GM21528 (cell line): ENCODE results near the gene ZFYVE26.

Source experiments
- ATAC-seq: cut with Tn5 transposase; IDR thresholded peaks from one replicate; pipeline ENCODE4 v1.9.1; 2021; ENCODE audit warnings: mild to moderate bottlenecking, moderate library complexity; ENCODE audit not compliant: unreplicated experiment, low FRiP score

ZFYVE26 gene

DNA sequence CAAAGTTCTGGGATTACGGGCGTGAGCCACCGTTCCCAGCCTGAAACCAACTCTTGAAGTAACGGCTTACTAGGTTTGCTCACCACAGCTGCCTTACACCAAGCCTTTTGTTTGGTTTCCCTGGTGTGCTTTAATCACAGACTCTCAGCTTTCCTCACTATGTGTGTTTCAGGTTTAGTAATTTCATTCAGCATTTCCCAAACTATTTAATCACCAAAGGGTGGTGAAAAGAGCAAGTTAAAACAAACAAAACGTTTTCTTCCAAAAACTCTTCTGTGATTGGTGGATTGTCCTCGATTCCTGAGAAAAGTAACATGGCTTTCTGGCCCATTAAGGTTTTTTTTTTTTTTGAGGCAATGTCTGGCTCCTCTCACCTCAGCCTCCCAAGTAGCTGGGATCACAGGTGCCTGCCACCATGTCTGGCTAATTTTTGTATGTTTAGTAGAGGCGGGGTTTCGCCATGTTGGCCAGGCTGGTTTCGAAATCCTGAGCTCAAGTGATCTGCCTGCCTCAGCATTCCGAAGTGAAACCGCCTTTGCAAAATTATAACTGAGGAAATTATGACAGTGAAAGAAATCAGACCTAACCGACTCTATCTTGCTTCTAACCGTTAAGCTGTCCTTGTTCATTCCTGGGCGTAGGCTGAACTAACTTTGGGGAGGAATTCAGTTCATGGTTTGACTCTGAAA is 1.5 kb upstream of the ZFYVE26 start:
- no peak for ATAC-seq

DNA sequence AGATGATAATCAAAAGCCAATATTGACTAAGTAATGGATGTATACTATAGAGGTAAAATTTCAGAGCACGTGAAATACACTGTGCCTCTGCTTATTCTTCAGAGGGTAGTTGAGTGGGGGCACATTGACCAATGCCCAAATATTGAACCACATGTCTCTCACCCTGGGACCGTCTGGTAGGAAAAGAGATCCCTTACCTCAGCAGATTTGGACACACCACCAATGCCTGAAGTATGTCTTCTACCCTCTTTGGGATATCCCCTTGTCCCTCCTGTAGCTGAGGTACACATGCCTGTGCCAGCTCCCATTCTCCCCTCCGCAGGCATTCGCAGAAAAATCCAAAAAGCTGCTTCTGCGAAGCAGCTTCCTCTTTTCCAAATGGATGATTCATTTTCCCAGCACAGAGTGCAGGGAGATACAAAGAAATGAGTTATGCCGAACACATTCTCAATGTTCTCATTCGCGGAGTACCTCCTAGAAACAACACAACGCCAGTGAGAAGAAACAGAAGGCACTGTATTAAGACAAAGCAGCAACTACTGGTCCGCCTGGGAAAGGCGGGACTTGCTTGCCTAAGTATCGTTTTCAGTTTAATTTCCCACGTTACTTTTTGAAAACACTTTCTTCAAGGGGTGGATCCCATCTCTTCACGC is 691 bp downstream of the ZFYVE26 start:
- ATAC-seq = no peak

DNA sequence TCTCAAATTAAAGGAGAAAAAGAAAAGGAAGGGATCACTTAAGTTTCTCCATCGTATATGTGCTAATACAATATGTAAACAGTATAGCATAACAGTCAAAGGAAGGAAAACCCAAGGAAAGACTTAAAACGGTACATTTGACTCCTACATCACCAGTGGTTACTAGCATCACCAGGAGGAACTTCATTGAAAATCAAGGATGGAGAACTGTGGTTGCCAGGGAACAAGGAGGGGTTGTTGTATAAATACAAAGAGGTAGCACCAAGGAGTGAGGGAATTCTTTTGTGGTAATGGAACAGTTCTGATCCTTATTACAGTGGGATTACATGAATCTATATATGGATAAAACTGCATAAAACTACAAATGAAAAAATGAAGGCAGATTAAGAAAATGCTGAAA is 1.6 kb downstream of the ZFYVE26 start:
- no peak for ATAC-seq

DNA sequence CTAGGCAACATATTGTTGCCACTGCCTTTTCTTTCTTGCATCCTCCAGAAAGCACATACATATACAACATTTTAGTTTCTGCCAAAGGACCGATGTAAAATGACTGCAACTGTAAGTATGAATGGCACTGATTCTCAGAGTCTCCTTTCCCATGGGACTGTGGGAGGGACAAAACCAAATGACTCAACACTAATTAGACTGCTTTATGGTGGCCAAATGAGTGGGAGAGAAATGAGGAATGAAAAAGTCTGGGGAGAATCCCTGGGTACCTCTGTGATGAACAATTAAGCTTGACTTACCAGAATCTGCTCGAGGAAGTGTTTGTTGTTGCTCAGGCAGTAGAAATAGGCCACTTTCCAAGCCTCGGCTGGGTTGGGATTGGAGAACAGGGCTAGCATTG is 10.1 kb downstream of the ZFYVE26 start:
- ATAC-seq = no peak

DNA sequence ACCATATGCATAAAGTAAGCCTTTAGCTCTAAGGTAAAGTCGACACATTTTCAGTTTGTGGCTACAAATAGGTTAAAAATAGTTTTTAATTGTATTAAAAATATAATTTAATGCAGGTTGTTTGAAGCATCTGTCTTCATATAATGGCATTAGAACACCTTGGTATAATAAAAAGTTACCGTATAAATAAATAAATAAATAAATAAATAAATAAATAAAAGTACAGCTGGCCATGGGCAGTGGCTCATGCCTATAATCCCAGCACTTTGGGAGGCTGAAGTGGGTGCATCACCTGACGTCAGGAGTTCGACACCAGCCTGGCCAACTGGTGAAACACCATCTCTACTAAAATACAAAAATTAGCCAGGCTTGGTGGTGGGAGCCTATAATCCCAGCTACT is 15.6 kb downstream of the ZFYVE26 start:
- no peak for ATAC-seq

GRCh38 chr14:67798731-67799130 is 17.7 kb downstream of the ZFYVE26 start:
- ATAC-seq = no peak

DNA sequence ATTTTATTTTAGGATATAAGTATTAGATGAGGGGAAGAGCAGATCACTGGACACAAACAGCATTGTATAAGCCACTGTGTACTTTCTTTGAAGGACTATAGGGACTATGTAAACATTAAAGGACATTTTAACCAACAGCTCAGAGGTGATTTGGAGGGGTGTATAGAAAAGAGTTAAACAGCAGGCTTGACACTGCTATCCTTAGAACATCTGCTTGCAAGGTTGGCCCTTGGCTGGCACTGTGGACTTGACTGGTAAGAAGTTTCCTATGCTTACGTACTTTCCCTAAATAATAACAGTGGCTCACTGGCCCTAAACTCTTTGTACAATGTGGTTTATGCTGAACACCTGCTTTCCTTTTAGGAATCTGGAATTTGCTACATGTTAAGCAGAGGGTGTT is 28.7 kb downstream of the ZFYVE26 start:
- no peak for ATAC-seq

DNA sequence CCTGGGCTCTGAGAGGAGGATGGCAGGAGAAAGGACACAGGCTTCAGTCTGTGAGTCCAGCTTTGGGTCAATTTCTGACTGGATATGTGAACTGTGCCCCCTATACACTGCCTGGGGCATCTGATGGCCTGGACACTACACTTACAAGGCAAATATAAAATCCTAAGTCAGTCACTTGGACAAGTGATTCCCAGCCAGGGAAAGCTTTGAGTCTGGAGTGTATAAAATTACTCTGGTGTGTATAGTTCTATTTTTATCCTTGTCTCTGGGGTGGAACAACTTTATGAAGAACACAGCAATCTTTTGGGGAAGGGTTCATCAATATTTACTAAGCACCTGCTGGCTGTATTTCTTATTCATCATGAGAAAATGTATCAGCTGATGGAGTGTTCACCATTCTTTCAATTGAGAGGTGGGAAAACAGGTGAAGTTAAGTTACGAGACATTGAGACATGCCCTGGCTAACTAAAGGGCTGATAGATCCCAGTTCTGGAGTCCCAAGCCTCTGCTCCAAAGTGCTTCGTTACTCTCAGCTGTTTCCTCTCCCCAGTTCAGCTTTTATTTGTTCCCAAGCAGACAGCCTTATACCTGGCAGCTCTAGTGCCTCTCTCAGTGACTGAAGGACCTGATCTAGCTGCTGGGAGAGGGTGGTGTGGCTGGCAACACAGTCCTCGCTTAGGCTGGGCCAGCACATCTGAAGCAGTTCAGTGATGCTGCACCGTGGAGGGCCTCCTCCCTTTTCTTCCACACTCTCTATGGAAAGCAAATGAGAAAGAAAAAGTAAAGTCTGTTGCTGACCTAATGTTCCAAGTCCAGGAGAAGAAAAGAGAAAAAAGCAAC is 30.9 kb downstream of the ZFYVE26 start:
- no peak for ATAC-seq

DNA sequence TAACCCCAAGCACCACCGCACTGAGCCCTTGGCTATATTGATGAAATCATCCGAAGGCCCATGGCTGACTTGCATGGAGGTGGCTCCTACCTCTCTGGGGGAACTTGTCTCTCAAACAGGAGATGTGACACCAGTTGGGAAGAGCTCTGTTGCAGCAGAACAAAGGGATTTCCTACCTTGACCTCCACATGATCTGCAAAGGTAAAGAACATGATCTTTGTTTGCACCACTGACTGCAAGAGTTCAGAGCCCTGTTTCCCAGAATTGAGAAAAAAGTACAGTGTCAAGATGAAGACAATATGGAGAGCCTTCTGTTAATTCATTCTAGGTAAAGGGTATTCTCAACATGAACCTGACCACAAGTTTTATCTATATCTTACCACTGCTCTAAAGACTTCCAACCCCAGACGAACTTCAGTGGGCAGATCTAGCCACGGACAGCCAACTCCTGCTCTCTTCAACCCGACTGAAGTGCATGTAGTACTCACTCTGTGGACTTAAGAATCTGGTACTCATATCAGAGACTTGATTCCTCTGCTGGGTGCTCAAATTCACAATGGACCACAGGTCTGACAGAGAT is 32.1 kb downstream of the ZFYVE26 start:
- no peak for ATAC-seq

DNA sequence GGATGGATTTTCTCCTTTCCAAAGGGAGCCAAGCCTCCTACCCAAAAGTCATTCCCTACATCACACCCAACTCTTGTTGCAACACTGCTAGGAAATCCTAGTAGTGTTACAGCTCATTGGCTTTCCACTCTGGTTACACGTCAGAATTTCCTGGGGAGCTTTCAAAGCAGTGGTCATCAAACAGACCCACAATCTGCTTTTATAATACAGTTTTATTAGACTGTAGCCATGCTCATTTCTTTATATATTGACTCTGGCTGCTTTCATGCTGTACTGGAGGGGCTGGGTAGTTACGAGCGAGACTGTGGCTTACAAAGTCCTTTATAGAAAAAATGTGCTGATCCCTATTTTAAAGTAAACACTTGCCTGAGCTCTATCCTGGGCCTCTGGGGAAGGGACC is 34.3 kb downstream of the ZFYVE26 start:
- no peak for ATAC-seq

DNA sequence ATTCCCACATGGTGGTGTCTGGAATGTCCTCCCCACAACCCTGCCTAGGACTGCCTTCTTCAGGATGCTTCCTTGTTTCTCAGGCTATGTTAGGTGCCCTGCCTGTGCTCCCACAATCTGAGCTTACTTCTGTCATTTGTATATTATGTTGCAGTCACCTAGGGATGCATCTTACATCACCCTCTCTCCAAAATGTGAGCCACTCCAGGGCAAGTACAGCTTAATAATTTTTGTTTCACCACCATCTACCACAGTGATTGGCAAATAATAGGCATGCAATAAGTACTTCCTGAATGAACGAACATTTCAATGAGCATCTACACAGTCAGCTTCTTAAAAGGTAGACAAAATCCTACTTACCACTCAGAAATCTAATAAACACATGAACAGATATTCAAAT is 37.6 kb downstream of the ZFYVE26 start:
- ATAC-seq = no peak

GRCh38 chr14:67776653-67777322 is 39.6 kb downstream of the ZFYVE26 start:
- no peak for ATAC-seq

DNA sequence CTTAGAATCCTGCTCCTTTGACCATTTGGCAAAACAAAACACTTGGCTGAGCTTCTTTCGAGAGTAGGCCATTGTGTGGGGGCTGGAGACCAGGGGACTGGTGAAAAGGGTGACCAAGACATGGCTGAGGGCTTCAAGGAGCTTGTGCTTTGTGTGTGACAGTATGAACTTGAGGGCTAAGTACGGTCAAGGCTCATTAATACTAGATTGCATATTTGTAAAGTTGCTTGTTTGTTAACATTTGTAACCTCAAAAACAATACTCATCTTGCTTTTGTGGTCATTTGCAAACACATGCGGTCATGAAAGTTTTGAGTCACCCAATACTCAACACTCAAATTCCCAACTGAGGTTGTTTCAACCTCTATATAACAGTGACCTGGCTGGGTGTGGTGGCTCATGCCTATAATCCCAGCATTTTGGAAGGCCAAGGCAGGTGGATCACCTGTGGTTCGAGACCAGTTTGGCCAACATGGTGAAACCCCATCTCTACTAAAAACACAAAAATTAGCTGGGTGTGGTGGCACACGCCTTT is 42.5 kb downstream of the ZFYVE26 start:
- ATAC-seq = no peak

DNA sequence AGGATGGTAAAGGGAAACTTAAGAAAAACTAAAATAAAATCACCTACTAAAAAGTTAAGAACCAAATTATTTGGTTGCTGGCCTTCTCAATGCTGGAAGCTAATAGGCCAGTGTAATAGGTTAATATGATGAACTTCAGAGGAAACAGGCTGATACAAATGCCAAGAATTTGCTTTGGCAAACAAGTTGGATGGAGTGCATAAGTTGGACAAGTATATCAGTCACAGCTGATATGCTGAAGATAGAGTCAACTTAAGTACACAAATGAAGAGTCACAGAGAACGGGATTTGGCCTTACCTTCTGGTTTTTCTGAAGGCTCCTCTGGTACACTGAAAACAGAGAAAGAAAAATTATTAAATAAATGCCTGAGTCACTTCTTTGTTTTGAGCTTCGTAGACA is 48.2 kb downstream of the ZFYVE26 start:
- ATAC-seq = no peak

- no peak for ATAC-seq
Measured at GRCh38 chr14:67766035-67766680, 50.2 kb downstream of the ZFYVE26 start.

DNA sequence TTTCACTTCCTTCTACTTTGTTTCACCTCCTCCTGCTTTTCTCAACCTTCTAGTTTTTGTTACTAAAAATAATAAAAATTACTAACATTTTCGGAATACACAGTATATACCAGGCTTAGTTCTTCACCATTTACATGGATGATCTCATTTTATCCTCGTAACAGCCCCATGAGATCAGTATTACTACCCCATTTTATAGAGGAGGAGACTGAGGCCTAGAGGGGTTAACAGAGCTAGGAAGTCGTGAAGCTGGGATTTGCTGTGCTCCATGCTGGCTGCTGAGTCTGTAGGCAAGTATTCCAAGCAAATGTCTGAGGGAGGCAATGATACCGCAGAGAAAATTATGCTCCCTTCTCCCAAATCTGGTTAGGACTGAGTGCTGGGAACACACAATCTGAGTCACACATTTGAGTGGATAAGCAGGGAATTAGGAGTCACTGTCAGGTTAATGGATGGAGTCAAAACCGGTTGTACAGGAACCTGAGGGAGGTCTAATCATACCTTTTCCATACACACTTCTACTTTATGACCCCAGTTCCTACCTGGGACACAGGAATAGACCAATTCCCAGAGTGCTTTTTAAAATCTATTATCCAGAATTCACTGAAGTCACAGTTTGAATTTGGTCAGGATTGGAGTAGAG is 51.1 kb downstream of the ZFYVE26 start:
- no peak for ATAC-seq

DNA sequence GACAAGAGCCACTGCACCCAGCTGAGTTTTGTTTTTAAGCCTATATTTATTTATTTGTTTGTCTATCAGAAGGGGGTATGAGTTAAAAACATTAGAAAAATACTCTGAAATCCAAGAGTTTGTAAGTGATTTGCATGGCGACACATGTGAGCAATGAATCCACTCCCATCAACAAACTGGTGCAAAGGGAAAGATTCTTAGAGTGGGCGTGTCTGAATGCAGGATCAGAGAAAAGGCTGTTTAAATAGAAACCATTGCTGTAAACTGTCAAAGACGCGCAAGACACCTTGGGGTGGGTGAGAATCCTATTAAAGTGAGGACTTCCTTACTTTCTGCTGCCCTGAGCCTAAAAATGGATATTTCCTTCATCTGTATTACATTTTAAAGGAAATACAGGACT is 51.9 kb downstream of the ZFYVE26 start:
- no peak for ATAC-seq

DNA sequence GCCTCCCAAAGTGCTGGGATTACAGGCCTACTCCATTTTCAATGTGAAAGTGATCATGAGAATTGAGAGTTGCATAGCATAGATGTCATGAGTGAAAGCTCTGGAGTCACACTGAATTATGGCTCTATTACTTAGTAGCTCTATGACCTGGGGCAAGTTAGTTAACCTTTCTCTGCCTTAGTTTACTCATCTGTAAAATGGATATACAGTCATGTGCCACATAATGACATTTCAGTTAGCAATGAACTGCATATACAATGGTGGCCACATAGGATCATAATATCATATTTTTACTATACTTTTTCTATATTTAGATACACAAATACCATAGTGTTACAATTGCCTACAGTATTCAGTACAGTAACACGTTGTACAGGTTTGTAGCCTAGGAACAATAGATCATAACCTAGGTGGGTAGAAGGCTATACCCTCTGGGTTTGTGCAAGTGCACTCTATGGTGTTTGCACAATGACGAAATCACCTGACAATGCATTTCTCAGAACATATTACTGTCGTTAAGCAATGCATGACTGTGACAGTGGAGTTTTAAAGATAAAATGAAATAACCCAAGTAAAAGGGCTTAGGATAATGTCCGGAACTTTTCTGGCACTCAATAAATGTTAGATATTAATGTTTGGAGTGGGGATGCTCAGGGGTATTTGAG is 53.1 kb downstream of the ZFYVE26 start:
- ATAC-seq = no peak

GRCh38 chr14:67762051-67762450 is 54.3 kb downstream of the ZFYVE26 start:
- no peak for ATAC-seq
